K562 (cell line): ENCODE results near the gene HSD17B3. TPM values are rescaled to one million over a fixed set of nuclear protein-coding genes. Genes with fewer than 3 reads are reported as not detected.

Experiments
- CTCFL ChIP-seq: IDR thresholded peaks from 2 replicates; pipeline ENCODE4 v1.6.1; 2011; ENCODE audit warnings: borderline replicate concordance, low read depth, mild to moderate bottlenecking, moderate library complexity, low read length; ENCODE audit not compliant: insufficient read depth, poor library complexity, severe bottlenecking
- DACH1 ChIP-seq: fragments of 450-650 bp; IDR thresholded peaks from 2 replicates; pipeline ENCODE4 v1.6.1; 2018; ENCODE audit not compliant: partially characterized antibody
- E2F6 ChIP-seq, 2 experiments: IDR thresholded peaks; 2 replicates each; pipeline ENCODE4 v1.6.1; 2011; ENCODE audit warnings: borderline replicate concordance in 1 of 2, control low read depth in 1 of 2, low read depth in 1 of 2, low read length in 1 of 2, mild to moderate bottlenecking in 1 of 2, mixed read lengths in 1 of 2, moderate library complexity in 1 of 2; ENCODE audit not compliant: insufficient read depth in 1 of 2, insufficient read length in 1 of 2, poor library complexity in 1 of 2, severe bottlenecking in 1 of 2; ENCODE audit errors: extremely low read depth in 1 of 2
- L3MBTL2 ChIP-seq: fragments of 450-650 bp; IDR thresholded peaks from 2 replicates; pipeline ENCODE4 v1.6.1; 2016; ENCODE audit warnings: mild to moderate bottlenecking, moderate library complexity
- ZBTB33 ChIP-seq: sonication (generic); formaldehyde crosslinking; IDR thresholded peaks from 2 replicates; pipeline ENCODE4 v1.8.1; 2023; ENCODE audit warnings: mild to moderate bottlenecking, missing genetic modification reagents
- ZNF124 ChIP-seq: sonication (generic); formaldehyde crosslinking; IDR thresholded peaks from 2 replicates; pipeline ENCODE4 v1.8.1; 2022; ENCODE audit warnings: missing genetic modification reagents
- polyA plus RNA-seq, 8 experiments: library from polyadenylated mRNA; depleted of rRNA in 4 of 8; stranded (reverse) in 5 of 8; unstranded in 3 of 8; fragments of >200 nt; fragmentation: Nextera tagmentation in 2 of 8; fragmentation: Illumina TruSeq in 1 of 8; extraction: Ambion mirVana in 2 of 8; extraction: Trizol in 1 of 8; gene quantifications; 2 replicates each; pipeline versions ENCODE4 v1.2.1 to v1.2.3, GENCODE V29; 2011 to 2014; ENCODE audit warnings: inconsistent platforms in 1 of 8, missing spikeins in 1 of 8
- total RNA-seq, 7 experiments: library from RNA; depleted of rRNA in 6 of 7; stranded (reverse); fragments of >200 nt in 6 of 7; fragmentation: Illumina TruSeq in 2 of 7; extraction: Trizol in 2 of 7; gene quantifications; 2 replicates each; pipeline versions ENCODE4 v1.2.1 to v1.2.3, GENCODE V29; 2011 to 2021; ENCODE audit warnings: low replicate concordance in 1 of 7
- TF ChIP-seq, protein P1 (sequence below), 3 experiments: IDR thresholded peaks in 2 of 3; conservative IDR thresholded peaks in 1 of 3; 2 replicates each; pipeline ENCODE4 v1.5.1; 2011 to 2012; ENCODE audit warnings: low read length in 3 of 3, mild to moderate bottlenecking in 3 of 3, control low read depth in 2 of 3, improper control_type of control experiment in 1 of 3, inconsistent platforms in 1 of 3, low read depth in 1 of 3, mixed read lengths in 1 of 3, moderate library complexity in 1 of 3; ENCODE audit not compliant: insufficient read depth in 2 of 3

Gene HSD17B3
- total and polyA plus RNA-seq, 9 of the 15 experiments (the other 6 are each of a cell fraction or from before 2014, with no cell fraction given), result not detected

DNA sequence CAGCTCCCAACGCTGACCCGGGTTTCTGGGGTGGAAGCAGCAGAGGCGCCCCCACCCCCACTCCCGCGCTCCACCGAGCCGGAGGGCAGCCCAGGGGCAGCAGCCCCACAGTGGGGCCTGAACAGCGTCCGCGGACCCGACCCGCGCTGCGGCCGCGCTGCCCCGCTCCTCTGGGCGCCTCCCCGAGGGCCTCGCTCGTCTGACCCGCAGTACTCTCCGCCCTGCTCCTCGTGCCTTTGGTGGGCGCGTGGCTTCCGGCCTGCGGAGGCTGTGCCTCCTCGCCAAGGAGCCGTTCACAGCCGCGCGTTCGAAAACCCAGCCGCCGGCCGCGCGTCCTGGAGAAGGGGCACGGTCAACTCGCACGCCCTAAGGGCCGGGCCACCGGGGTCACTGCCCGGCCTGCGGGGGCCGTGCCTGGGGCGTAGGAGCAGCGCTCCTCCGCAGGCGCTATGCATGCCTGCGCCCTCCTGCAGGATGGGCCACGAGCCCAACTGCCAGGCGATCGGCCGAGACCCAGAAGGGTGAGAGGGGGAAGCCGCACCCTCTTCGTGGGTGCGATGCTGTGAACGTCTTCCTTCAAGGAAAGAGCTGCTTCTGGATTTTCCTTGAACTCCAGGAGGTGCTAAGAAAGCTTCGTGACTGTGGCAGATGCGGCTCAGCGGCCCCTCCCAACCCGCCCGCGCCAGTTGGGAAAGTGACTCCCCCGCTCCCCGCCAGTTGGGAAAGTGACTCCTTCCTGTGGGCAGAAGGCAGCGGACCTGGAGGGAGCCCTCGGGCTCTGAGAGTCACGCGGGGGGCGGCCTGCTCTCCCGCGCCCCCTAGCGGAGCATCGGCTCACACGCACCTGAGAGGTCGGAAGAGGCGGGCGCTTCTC lies 82.7 kb downstream of the HSD17B3 start (continued):
- TF ChIP-seq CTCFL (peak; percentile 47), L3MBTL2 (peak; percentile 80), ZBTB33 (CRISPR knock-in tag) (peak; percentile 17; the same call in 1 of the 2 replicates), DACH1 (no peak), E2F6 (IDR thresholded peaks at IDR 0.05; ENCODE audit: borderline replicate concordance in 1 of 2, extremely low read depth in 1 of 2, insufficient read depth in 1 of 2, insufficient read length in 1 of 2, low read depth in 1 of 2, low read length in 1 of 2, poor library complexity in 1 of 2, severe bottlenecking in 1 of 2) (peak; percentile 83 to 91), ZNF124 (CRISPR knock-in tag) (no peak)
- TF ChIP-seq, protein P1, sequence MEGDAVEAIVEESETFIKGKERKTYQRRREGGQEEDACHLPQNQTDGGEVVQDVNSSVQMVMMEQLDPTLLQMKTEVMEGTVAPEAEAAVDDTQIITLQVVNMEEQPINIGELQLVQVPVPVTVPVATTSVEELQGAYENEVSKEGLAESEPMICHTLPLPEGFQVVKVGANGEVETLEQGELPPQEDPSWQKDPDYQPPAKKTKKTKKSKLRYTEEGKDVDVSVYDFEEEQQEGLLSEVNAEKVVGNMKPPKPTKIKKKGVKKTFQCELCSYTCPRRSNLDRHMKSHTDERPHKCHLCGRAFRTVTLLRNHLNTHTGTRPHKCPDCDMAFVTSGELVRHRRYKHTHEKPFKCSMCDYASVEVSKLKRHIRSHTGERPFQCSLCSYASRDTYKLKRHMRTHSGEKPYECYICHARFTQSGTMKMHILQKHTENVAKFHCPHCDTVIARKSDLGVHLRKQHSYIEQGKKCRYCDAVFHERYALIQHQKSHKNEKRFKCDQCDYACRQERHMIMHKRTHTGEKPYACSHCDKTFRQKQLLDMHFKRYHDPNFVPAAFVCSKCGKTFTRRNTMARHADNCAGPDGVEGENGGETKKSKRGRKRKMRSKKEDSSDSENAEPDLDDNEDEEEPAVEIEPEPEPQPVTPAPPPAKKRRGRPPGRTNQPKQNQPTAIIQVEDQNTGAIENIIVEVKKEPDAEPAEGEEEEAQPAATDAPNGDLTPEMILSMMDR (IDR thresholded peaks at IDR 0.05 in 2 of 3, conservative IDR thresholded peaks at IDR 0.05 in 1 of 3; ENCODE audit: insufficient read depth in 2 of 3, low read depth in 1 of 3, low read length in 3 of 3), result peak; percentile 49 to 74 (median 61)
- TF ChIP-seq, all 486 proteins: peak for 9
